CD14-positive monocyte (primary cell): ENCODE data around the gene NECAB2. TPM values are rescaled to one million over a fixed set of nuclear protein-coding genes. Genes with fewer than 3 reads are reported as not detected.

Experiments used
- DNase-seq, 3 donors: peaks; one replicate each; pipeline ENCODE4 v3.0.0-alpha.2; 2011 to 2022
- H2AFZ ChIP-seq: 2 replicates; pipeline ENCODE4 v1.6.0; 2012; ENCODE audit warnings: mild to moderate bottlenecking, low read depth, low read length, inconsistent platforms; ENCODE audit not compliant: insufficient read depth, poor library complexity, severe bottlenecking
- H3K27ac ChIP-seq, 2 donors: 1 replicate in 1 of 2; 2 replicates in 1 of 2; pipeline ENCODE4 v1.5.1; 2012 to 2013; ENCODE audit warnings: low read length in 2 of 2, control low read depth in 1 of 2, inconsistent platforms in 1 of 2, low read depth in 1 of 2, mild to moderate bottlenecking in 1 of 2
- H3K27me3 ChIP-seq, 2 donors: one replicate each; pipeline versions ENCODE4 v1.6.0 to v1.6.1; 2011 to 2013; ENCODE audit warnings: low read length in 2 of 2; ENCODE audit not compliant: control insufficient read depth in 2 of 2, insufficient read depth in 2 of 2
- H3K36me3 ChIP-seq, 2 donors: replicated peaks in 1 of 2; 1 replicate in 1 of 2; 2 replicates in 1 of 2; pipeline versions ENCODE4 v1.5.1 to v1.6.1; 2012 to 2013; ENCODE audit warnings: low read length in 2 of 2, control low read depth in 1 of 2, inconsistent platforms in 1 of 2, mild to moderate bottlenecking in 1 of 2; ENCODE audit not compliant: insufficient read depth in 2 of 2, control insufficient read depth in 1 of 2
- H3K4me1 ChIP-seq, 2 donors: 1 replicate in 1 of 2; 2 replicates in 1 of 2; pipeline versions ENCODE4 v1.5.1 to v1.6.1; 2012 to 2013; ENCODE audit warnings: low read length in 2 of 2, control low read depth in 1 of 2, inconsistent platforms in 1 of 2, mild to moderate bottlenecking in 1 of 2, moderate library complexity in 1 of 2; ENCODE audit not compliant: insufficient read depth in 2 of 2, control insufficient read depth in 1 of 2
- H3K4me2 ChIP-seq: replicated peaks from 2 replicates; pipeline ENCODE3; 2012; ENCODE audit warnings: low read length, moderate library complexity, mild to moderate bottlenecking; ENCODE audit not compliant: poor library complexity, severe bottlenecking; ENCODE audit errors: extremely low read depth
- H3K4me3 ChIP-seq, 3 experiments: fragments of 200-600 bp in 1 of 3; sonication (generic) in 1 of 3; replicated peaks in 1 of 3; 1 replicate in 2 of 3; 2 replicates in 1 of 3; pipeline ENCODE4 v1.5.1; 2011 to 2013; ENCODE audit warnings: low read length in 3 of 3, mild to moderate bottlenecking in 3 of 3, control low read depth in 2 of 3, low read depth in 2 of 3, inconsistent platforms in 1 of 3, moderate library complexity in 1 of 3
- H3K79me2 ChIP-seq: 2 replicates; pipeline ENCODE4 v1.6.0; 2012; ENCODE audit warnings: mild to moderate bottlenecking, control low read depth, inconsistent platforms, low read length, moderate library complexity; ENCODE audit not compliant: insufficient read depth
- H3K9ac ChIP-seq: 2 replicates; pipeline ENCODE4 v1.6.0; 2017; ENCODE audit warnings: low read length, mild to moderate bottlenecking; ENCODE audit not compliant: insufficient read depth, poor library complexity, severe bottlenecking
- H3K9me3 ChIP-seq, 2 donors: replicated peaks in 1 of 2; 1 replicate in 1 of 2; 2 replicates in 1 of 2; pipeline versions ENCODE4 v1.5.1 to v1.6.1; 2012 to 2013; ENCODE audit warnings: low read length in 2 of 2, control low read depth in 1 of 2; ENCODE audit not compliant: control insufficient read depth in 1 of 2, insufficient read depth in 1 of 2
- H4K20me1 ChIP-seq: 2 replicates; pipeline ENCODE4 v1.6.0; 2012; ENCODE audit warnings: mild to moderate bottlenecking, low read length, control low read depth, moderate library complexity; ENCODE audit not compliant: insufficient read depth
- H3K27ac Mint-ChIP-seq, 7 donors: one replicate each; pipeline ENCODE4 v1.8.0; 2020; ENCODE audit warnings: mild to moderate bottlenecking in 7 of 7, mixed read lengths in 7 of 7, moderate library complexity in 6 of 7, inconsistent platforms in 2 of 7
- H3K27me3 Mint-ChIP-seq, 3 donors: one replicate each; pipeline ENCODE4 v1.8.0; 2021 to 2022; ENCODE audit warnings: low read depth in 3 of 3, mild to moderate bottlenecking in 3 of 3, mixed read lengths in 3 of 3, moderate library complexity in 3 of 3, inconsistent platforms in 1 of 3
- H3K36me3 Mint-ChIP-seq, 2 donors: one replicate each; pipeline ENCODE4 v1.8.0; 2020; ENCODE audit warnings: mixed read lengths in 2 of 2, inconsistent platforms in 1 of 2, mild to moderate bottlenecking in 1 of 2
- H3K4me1 Mint-ChIP-seq: one replicate; pipeline ENCODE4 v1.8.0; 2020; ENCODE audit warnings: mild to moderate bottlenecking, mixed read lengths
- H3K4me3 Mint-ChIP-seq, 2 donors: one replicate each; pipeline ENCODE4 v1.8.0; 2020; ENCODE audit warnings: mild to moderate bottlenecking in 2 of 2, mixed read lengths in 2 of 2, moderate library complexity in 1 of 2
- H3K9me3 Mint-ChIP-seq, 7 donors: one replicate each; pipeline ENCODE4 v1.8.0; 2020 to 2022; ENCODE audit warnings: mixed read lengths in 7 of 7, mild to moderate bottlenecking in 6 of 7, moderate library complexity in 6 of 7, inconsistent platforms in 2 of 7
- CTCF ChIP-seq: fragments of 200-600 bp; IDR thresholded peaks from one replicate; pipeline ENCODE4 v1.8.0; 2022; ENCODE audit warnings: antibody characterized with exemption, mild to moderate bottlenecking
- WGBS: methylation state at CpG from one replicate; pipeline ENCODE4 v1.1.5; 2013; ENCODE audit warnings: missing lambda C conversion rate; ENCODE audit not compliant: insufficient coverage; 5-methylcytosine and 5-hydroxymethylcytosine counted together
- intact Hi-C, 2 donors: fragments of 100-400 bp; cut with micrococcal nuclease; formaldehyde crosslinking; loops; one replicate each; pipeline versions ENCODE4 v1.15.0 to v1.15.1; 2023
- polyA plus RNA-seq, 3 donors: library from polyadenylated mRNA; depleted of rRNA in 1 of 3; unstranded in 2 of 3; stranded (reverse) in 1 of 3; fragments of 300-500 nt in 2 of 3; fragments of >200 nt in 1 of 3; fragmentation: Illumina TruSeq in 2 of 3; gene quantifications; 1 replicate in 2 of 3; 2 replicates in 1 of 3; pipeline ENCODE4 v1.2.3, GENCODE V29; 2012 to 2021

The NECAB2 gene
- polyA plus RNA-seq, 3 donors: 0.33 to 1.4 (median 0.52) TPM

GRCh38 chr16:84024854-84025253 is 56.8 kb downstream of the NECAB2 start:
- intact Hi-C loops: no loop called here
- H3K4me3 Mint-ChIP-seq: peak overlapping the region in 1 of 2 donors; percentile 19
- H3K9me3 Mint-ChIP-seq: peaks cover 13 to 36% (median 29%) of the 10 kb centered on the region in 7 donors
- Histone ChIP-seq H3K27me3 (peaks cover 0 to 45% of the 10 kb centered on the region in 2 donors), H3K4me1 (peaks cover 12 to 13% of the 10 kb centered on the region in 2 donors), H3K36me3 (no peaks in the 10 kb centered on the region), H3K4me2 (no peak overlapping the region), H3K27ac (no peak overlapping the region), H3K9ac (no peak overlapping the region), H2AFZ (no peak overlapping the region), H4K20me1 (no peaks in the 10 kb centered on the region), H3K79me2 (no peaks in the 10 kb centered on the region), H3K4me3 (no peak overlapping the region), H3K9me3 (peaks cover 25 to 31% of the 10 kb centered on the region in 2 donors)
- DNase-seq: no peak
- WGBS: 84% methylated on average over 9 of the region's 9 CpGs
- H3K36me3 Mint-ChIP-seq: no peaks in the 10 kb centered on the region
- TF ChIP-seq CTCF: no peak
- no peak overlapping the region for H3K27ac Mint-ChIP-seq
- H3K4me1 Mint-ChIP-seq: peaks cover 13% of the 10 kb centered on the region
- H3K27me3 Mint-ChIP-seq: peaks cover 53 to 83% (median 65%) of the 10 kb centered on the region in 3 donors

- intact Hi-C loops: no loop called here
- H3K9me3 ChIP-seq: peaks cover 26 to 32% of the 10 kb centered on the region in 2 donors
- H3K4me3 ChIP-seq: no peak overlapping the region
- DNase-seq: no peak
- no peak overlapping the region for H3K4me2 ChIP-seq
- H2AFZ ChIP-seq: no peak overlapping the region
- H3K27ac ChIP-seq: no peak overlapping the region
- H3K4me3 Mint-ChIP-seq: peak overlapping the region in 1 of 2 donors; percentile 68
- H3K9ac ChIP-seq: no peak overlapping the region
- no peaks in the 10 kb centered on the region for H4K20me1 ChIP-seq
- H3K27me3 ChIP-seq: peaks cover 0 to 49% of the 10 kb centered on the region in 2 donors
- H3K36me3 ChIP-seq: no peaks in the 10 kb centered on the region
- peaks cover 4 to 12% of the 10 kb centered on the region in 2 donors for H3K36me3 Mint-ChIP-seq
- H3K79me2 ChIP-seq: no peaks in the 10 kb centered on the region
- TF ChIP-seq CTCF: no peak
- peaks cover 13 to 14% of the 10 kb centered on the region in 2 donors for H3K4me1 ChIP-seq
- H3K9me3 Mint-ChIP-seq: peaks cover 22 to 37% (median 34%) of the 10 kb centered on the region in 7 donors
- peaks cover 61 to 89% (median 70%) of the 10 kb centered on the region in 3 donors for H3K27me3 Mint-ChIP-seq
- peak overlapping the region in 1 of 7 donors; percentile 0 for H3K27ac Mint-ChIP-seq
- H3K4me1 Mint-ChIP-seq: peaks cover 17% of the 10 kb centered on the region
- WGBS: 86% methylated on average over 3 of the region's 10 CpGs
Measured at GRCh38 chr16:84026606-84027005, 58.6 kb downstream of the NECAB2 start.
